ENCODE results near the gene DGKQ.

GRCh38 chr4:996030-996996, 22.9 kb upstream of the DGKQ start:
- TF ChIP-seq CTCF (IDR thresholded peaks at IDR 0.05 in 4 of 5, conservative IDR thresholded peaks at IDR 0.05 in 1 of 5), result no peak
- no peak for TF ChIP-seq POLR2A (IDR thresholded peaks at IDR 0.05)

All from gastrocnemius medialis (tissue), 4 donors.